PC-3 (cell line): ENCODE data around the gene LSM8. TPM values are rescaled to one million over a fixed set of nuclear protein-coding genes. Genes with fewer than 3 reads are reported as not detected.

Source experiments
- ATAC-seq: fragments of 200-7000 bp; cut with Tn5 transposase; 2 replicates; pipeline ENCODE4 v1.9.1; 2020; ENCODE audit warnings: mild to moderate bottlenecking, moderate library complexity
- BruUV-seq: library from RNA; stranded (reverse); fragments of 400-500 nt; replicated peaks from 2 replicates; lab custom pipeline; 2021; lab: Mats Ljungman, UMichigan
- CTCF ChIA-PET: fragments of 300-600 bp; sonication (Branson Sonifier 250); formaldehyde crosslinking; loops from one replicate; lab custom pipeline; 2022; ENCODE audit warnings: antibody characterized with exemption; lab: Charles Lee
- POLR2A ChIA-PET: fragments of 300-600 bp; sonication (Branson Sonifier 250); formaldehyde crosslinking; loops from one replicate; lab custom pipeline; 2022; ENCODE audit warnings: antibody characterized with exemption; ENCODE audit not compliant: unreplicated experiment; lab: Charles Lee
- DNase-seq: peaks from one replicate; pipeline ENCODE4 v3.0.0-alpha.2; 2015
- H2AFZ ChIP-seq: fragments of 300-600 bp; sonication (generic); 2 replicates; pipeline ENCODE4 v1.6.0; 2016; ENCODE audit warnings: antibody characterized with exemption, low read length
- H3F3A ChIP-seq: fragments of 300-600 bp; sonication (generic); one replicate; pipeline ENCODE4 v1.6.0; 2017; ENCODE audit warnings: antibody characterized with exemption, low read length, control low read depth, mild to moderate bottlenecking; ENCODE audit not compliant: unreplicated experiment
- H3K27ac ChIP-seq: fragments of 300-600 bp; sonication (generic); 2 replicates; pipeline ENCODE4 v1.5.1; 2016; ENCODE audit warnings: mild to moderate bottlenecking, low read length
- H3K27me3 ChIP-seq: fragments of 300-600 bp; sonication (generic); 2 replicates; pipeline ENCODE4 v1.6.1; 2016; ENCODE audit warnings: low read length, mixed read lengths
- H3K36me3 ChIP-seq: fragments of 300-600 bp; sonication (generic); 2 replicates; pipeline ENCODE4 v1.6.1; 2016; ENCODE audit warnings: low read depth, mixed run types, low read length, mixed read lengths
- H3K4me1 ChIP-seq: fragments of 300-600 bp; sonication (generic); 2 replicates; pipeline ENCODE4 v1.5.1; 2016; ENCODE audit warnings: low read length; ENCODE audit not compliant: insufficient read depth
- H3K4me2 ChIP-seq: fragments of 300-600 bp; sonication (generic); 2 replicates; pipeline ENCODE4 v1.6.0; 2016; ENCODE audit warnings: low read length
- H3K4me3 ChIP-seq: fragments of 300-600 bp; sonication (generic); 2 replicates; pipeline ENCODE4 v1.5.1; 2016; ENCODE audit warnings: mild to moderate bottlenecking, low read length, mixed read lengths
- H3K79me2 ChIP-seq: fragments of 300-600 bp; sonication (generic); 2 replicates; pipeline ENCODE4 v1.6.1; 2017; ENCODE audit warnings: low read length, mixed read lengths
- H3K9ac ChIP-seq: fragments of 300-600 bp; sonication (generic); 2 replicates; pipeline ENCODE4 v1.6.0; 2016; ENCODE audit warnings: mild to moderate bottlenecking, low read length
- H3K9me2 ChIP-seq: fragments of 300-600 bp; sonication (generic); replicated peaks from 2 replicates; pipeline ENCODE4 v1.6.1; 2016; ENCODE audit warnings: mixed run types, low read length, mixed read lengths
- H3K9me3 ChIP-seq: fragments of 300-600 bp; sonication (generic); 2 replicates; pipeline ENCODE4 v1.6.1; 2016; ENCODE audit warnings: low read length, mixed read lengths
- H4K20me1 ChIP-seq: fragments of 300-600 bp; sonication (generic); 2 replicates; pipeline ENCODE4 v1.6.1; 2016; ENCODE audit warnings: low read length, mixed read lengths
- CTCF ChIP-seq: fragments of 300-600 bp; sonication (generic); conservative IDR thresholded peaks from 2 replicates; pipeline ENCODE4 v1.5.1; 2017; ENCODE audit warnings: antibody characterized with exemption, low read depth, mild to moderate bottlenecking, low read length
- EZH2 ChIP-seq: fragments of 300-600 bp; sonication (generic); IDR thresholded peaks from one replicate; pipeline ENCODE4 v1.6.1; 2017; ENCODE audit warnings: antibody characterized with exemption, mild to moderate bottlenecking, low read length; ENCODE audit not compliant: unreplicated experiment
- EZH2phosphoT487 ChIP-seq: fragments of 300-600 bp; sonication (generic); IDR thresholded peaks from 2 replicates; pipeline ENCODE4 v1.6.1; 2018; ENCODE audit warnings: mild to moderate bottlenecking, antibody characterized with exemption, low read length, borderline replicate concordance
- intact Hi-C: fragments of 100-400 bp; cut with micrococcal nuclease; formaldehyde crosslinking; loops from 2 replicates; pipeline ENCODE4 v1.9.0; 2023
- total RNA-seq: library from RNA; depleted of rRNA; stranded (reverse); fragments of >200 nt; gene quantifications from 2 replicates; pipeline ENCODE4 v1.2.3, GENCODE V29; 2014

LSM8 gene
- total RNA-seq, 1 experiment from 2014 or later = 55.1 TPM

DNA sequence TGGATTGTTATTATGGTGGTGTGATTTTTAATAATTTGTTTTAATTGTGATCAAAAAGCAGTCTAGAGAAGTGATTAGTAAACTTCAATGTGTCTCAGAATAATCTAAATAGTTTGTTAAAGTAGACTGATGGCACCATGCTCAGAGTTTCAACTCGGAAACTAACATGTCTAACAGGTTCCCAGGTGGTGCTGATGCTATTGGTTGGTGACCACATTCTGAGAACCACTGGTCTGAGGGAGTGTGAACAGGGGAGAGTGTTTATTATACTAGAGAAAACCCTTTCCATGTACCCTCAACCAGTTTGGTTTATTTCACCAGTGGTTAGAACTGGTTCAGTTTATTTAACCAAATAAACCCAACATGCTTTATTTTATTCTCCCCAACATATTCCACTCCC, 42.0 kb upstream of the LSM8 start:
- no peak overlapping the region for H3K4me3 ChIP-seq
- no peaks in the 10 kb centered on the region for H3K79me2 ChIP-seq
- no peak for ATAC-seq
- H3K27me3 ChIP-seq = no peaks in the 10 kb centered on the region
- no peaks in the 10 kb centered on the region for H3K9me2 ChIP-seq
- no peaks in the 10 kb centered on the region for H4K20me1 ChIP-seq
- H3K4me2 ChIP-seq = no peak overlapping the region
- ChIA-PET POLR2A (no interaction called here), CTCF (no interaction called here)
- BruUV-seq = no TSS peak
- DNase-seq = no peak
- H3K9ac ChIP-seq = no peak overlapping the region
- H3K36me3 ChIP-seq = no peaks in the 10 kb centered on the region
- H3K9me3 ChIP-seq = no peaks in the 10 kb centered on the region
- TF ChIP-seq EZH2 (no peak), CTCF (no peak), EZH2phosphoT487 (no peak)
- H3F3A ChIP-seq = no peaks in the 10 kb centered on the region
- intact Hi-C loops = no loop called here
- no peak overlapping the region for H2AFZ ChIP-seq
- no peak overlapping the region for H3K27ac ChIP-seq
- H3K4me1 ChIP-seq = no peaks in the 10 kb centered on the region

- Histone ChIP-seq H3K4me1 (no peaks in the 10 kb centered on the region), H4K20me1 (no peaks in the 10 kb centered on the region), H3K27me3 (no peaks in the 10 kb centered on the region), H3K79me2 (no peaks in the 10 kb centered on the region), H3F3A (no peaks in the 10 kb centered on the region), H2AFZ (no peak overlapping the region), H3K9me2 (no peaks in the 10 kb centered on the region), H3K4me2 (no peak overlapping the region), H3K9me3 (no peaks in the 10 kb centered on the region), H3K36me3 (no peaks in the 10 kb centered on the region), H3K4me3 (no peak overlapping the region), H3K27ac (no peak overlapping the region), H3K9ac (no peak overlapping the region)
- DNase-seq (peak; percentile 1), ATAC-seq (no peak)
- BruUV-seq = no TSS peak
- TF ChIP-seq EZH2phosphoT487 (no peak), EZH2 (no peak), CTCF (no peak)
- CTCF ChIA-PET = no interaction called here
- POLR2A ChIA-PET = no interaction called here
- intact Hi-C loops = no loop called here
These were observed 35.0 kb upstream of the LSM8 start for GRCh38 chr7:118148930-118149329.

- intact Hi-C loops = no loop called here
- no peaks in the 10 kb centered on the region for H3F3A ChIP-seq
- no TSS peak for BruUV-seq
- H3K27me3 ChIP-seq = no peaks in the 10 kb centered on the region
- TF ChIP-seq CTCF (no peak), EZH2phosphoT487 (no peak), EZH2 (no peak)
- POLR2A ChIA-PET = no interaction called here
- H4K20me1 ChIP-seq = no peaks in the 10 kb centered on the region
- H3K4me3 ChIP-seq = no peak overlapping the region
- H3K9me3 ChIP-seq = no peaks in the 10 kb centered on the region
- no peaks in the 10 kb centered on the region for H3K4me1 ChIP-seq
- H3K27ac ChIP-seq = no peak overlapping the region
- CTCF ChIA-PET = no interaction called here
- no peak overlapping the region for H3K4me2 ChIP-seq
- ATAC-seq (no peak), DNase-seq (no peak)
- H2AFZ ChIP-seq = no peak overlapping the region
- no peaks in the 10 kb centered on the region for H3K79me2 ChIP-seq
- H3K9me2 ChIP-seq = no peaks in the 10 kb centered on the region
- no peak overlapping the region for H3K9ac ChIP-seq
- no peaks in the 10 kb centered on the region for H3K36me3 ChIP-seq
These were observed 34.6 kb upstream of the LSM8 start for GRCh38 chr7:118149394-118149793.
